H9 (cell line): ENCODE data around the gene MUTYH. TPM values are rescaled to one million over a fixed set of nuclear protein-coding genes. Genes with fewer than 3 reads are reported as not detected.

Source experiments
- DNase-seq: peaks from one replicate; pipeline ENCODE4 v3.0.0-alpha.2; 2017
- H2AFZ ChIP-seq: one replicate; pipeline ENCODE4 v1.6.1; 2013; ENCODE audit warnings: mild to moderate bottlenecking, low read length, control low read depth, moderate library complexity
- H2AK5ac ChIP-seq: 2 replicates; pipeline ENCODE4 v1.6.1; 2013; ENCODE audit warnings: low read length, control low read depth, mixed read lengths; ENCODE audit not compliant: insufficient read length
- H2BK120ac ChIP-seq: one replicate; pipeline ENCODE4 v1.6.1; 2013; ENCODE audit warnings: low read depth, mild to moderate bottlenecking, low read length, control low read depth, inconsistent platforms; ENCODE audit not compliant: poor library complexity, severe bottlenecking
- H2BK12ac ChIP-seq: 2 replicates; pipeline ENCODE4 v1.6.1; 2013; ENCODE audit warnings: low read length, control low read depth, mixed read lengths, low read depth; ENCODE audit not compliant: insufficient read length
- H2BK15ac ChIP-seq: 2 replicates; pipeline ENCODE4 v1.6.1; 2013; ENCODE audit warnings: low read depth, low read length, control low read depth
- H2BK20ac ChIP-seq: one replicate; pipeline ENCODE4 v1.6.1; 2013; ENCODE audit warnings: low read depth, mild to moderate bottlenecking, low read length, control low read depth, inconsistent platforms; ENCODE audit not compliant: poor library complexity, severe bottlenecking
- H2BK5ac ChIP-seq: 2 replicates; pipeline ENCODE4 v1.6.1; 2013; ENCODE audit warnings: low read length, control low read depth, mixed read lengths; ENCODE audit not compliant: insufficient read length
- H3K14ac ChIP-seq: 2 replicates; pipeline ENCODE4 v1.6.1; 2013; ENCODE audit warnings: low read length, control low read depth; ENCODE audit not compliant: insufficient read depth
- H3K18ac ChIP-seq: 2 replicates; pipeline ENCODE4 v1.6.1; 2013; ENCODE audit warnings: low read depth, mild to moderate bottlenecking, mixed read lengths, low read length, control low read depth; ENCODE audit not compliant: insufficient read length
- H3K23ac ChIP-seq: 2 replicates; pipeline ENCODE4 v1.6.1; 2013; ENCODE audit warnings: low read length, control low read depth, mixed read lengths, low read depth; ENCODE audit not compliant: insufficient read length
- H3K23me2 ChIP-seq: 2 replicates; pipeline ENCODE4 v1.6.1; 2013; ENCODE audit warnings: low read depth, mild to moderate bottlenecking, mixed read lengths, low read length, control low read depth; ENCODE audit not compliant: insufficient read length, poor library complexity, severe bottlenecking
- H3K27ac ChIP-seq: 2 replicates; pipeline ENCODE4 v1.5.1; 2013; ENCODE audit warnings: low read length, control low read depth, mixed read lengths, low read depth; ENCODE audit not compliant: insufficient read length
- H3K27me3 ChIP-seq: 2 replicates; pipeline ENCODE4 v1.6.1; 2013; ENCODE audit warnings: low read length, control low read depth, inconsistent platforms; ENCODE audit not compliant: insufficient read depth
- H3K4ac ChIP-seq: 2 replicates; pipeline ENCODE4 v1.6.1; 2013; ENCODE audit warnings: low read depth, mild to moderate bottlenecking, control low read depth, inconsistent platforms, low read length, moderate library complexity
- H3K4me1 ChIP-seq: 2 replicates; pipeline ENCODE4 v1.6.1; 2013; ENCODE audit warnings: low read length, control low read depth, inconsistent platforms; ENCODE audit not compliant: insufficient read depth
- H3K4me2 ChIP-seq: 2 replicates; pipeline ENCODE4 v1.6.1; 2013; ENCODE audit warnings: low read length, control low read depth, mixed read lengths; ENCODE audit not compliant: insufficient read length, insufficient read depth
- H3K56ac ChIP-seq: 2 replicates; pipeline ENCODE4 v1.6.1; 2013; ENCODE audit warnings: low read depth, mild to moderate bottlenecking, mixed read lengths, low read length, control low read depth; ENCODE audit not compliant: insufficient read length
- H3K79me1 ChIP-seq: 2 replicates; pipeline ENCODE4 v1.6.1; 2013; ENCODE audit warnings: low read depth, mild to moderate bottlenecking, moderate library complexity, low read length, control low read depth, inconsistent platforms; ENCODE audit not compliant: insufficient read depth, poor library complexity, severe bottlenecking
- H3K79me2 ChIP-seq: 2 replicates; pipeline ENCODE4 v1.6.1; 2013; ENCODE audit warnings: low read length, control low read depth, inconsistent platforms; ENCODE audit not compliant: insufficient read depth
- H3K9ac ChIP-seq: 2 replicates; pipeline ENCODE4 v1.6.1; 2013; ENCODE audit warnings: low read length, control low read depth, mixed read lengths; ENCODE audit not compliant: insufficient read length; ENCODE audit errors: extremely low read depth
- H3K9me3 ChIP-seq: one replicate; pipeline ENCODE4 v1.6.1; 2013; ENCODE audit warnings: low read depth, low read length, inconsistent platforms; ENCODE audit not compliant: control insufficient read depth
- H3T11ph ChIP-seq: one replicate; pipeline ENCODE4 v1.6.1; 2013; ENCODE audit warnings: mild to moderate bottlenecking, low read length, control low read depth, inconsistent platforms
- H4K20me1 ChIP-seq: one replicate; pipeline ENCODE4 v1.6.1; 2013; ENCODE audit not compliant: control insufficient read depth, insufficient read length, insufficient read depth
- H4K5ac ChIP-seq: 2 replicates; pipeline ENCODE4 v1.6.1; 2013; ENCODE audit warnings: low read depth, mild to moderate bottlenecking, mixed read lengths, low read length, control low read depth; ENCODE audit not compliant: insufficient read length
- H4K8ac ChIP-seq: replicated peaks from 2 replicates; pipeline ENCODE4 v1.6.1; 2013; ENCODE audit warnings: low read length, control low read depth, mixed read lengths, low read depth; ENCODE audit not compliant: insufficient read length
- H4K91ac ChIP-seq: 2 replicates; pipeline ENCODE4 v1.6.1; 2013; ENCODE audit warnings: low read depth, mild to moderate bottlenecking, moderate library complexity, mixed read lengths, low read length, control low read depth; ENCODE audit not compliant: insufficient read length
- H3K27ac Mint-ChIP-seq, 3 experiments: 2 replicates in 2 of 3; 3 replicates in 1 of 3; pipeline ENCODE4 v1.8.0; 2020 to 2021; ENCODE audit warnings: mixed read lengths in 3 of 3, mild to moderate bottlenecking in 1 of 3, moderate library complexity in 1 of 3
- H3K27me3 Mint-ChIP-seq: 2 replicates; pipeline ENCODE4 v1.8.0; 2021; ENCODE audit warnings: low read depth, mild to moderate bottlenecking, moderate library complexity, mixed read lengths
- H3K36me3 Mint-ChIP-seq, 3 experiments: 2 replicates in 2 of 3; 3 replicates in 1 of 3; pipeline ENCODE4 v1.8.0; 2020 to 2021; ENCODE audit warnings: low read depth in 3 of 3, mixed read lengths in 3 of 3; ENCODE audit not compliant: insufficient read depth in 1 of 3
- H3K4me1 Mint-ChIP-seq, 2 experiments: 2 replicates each; pipeline ENCODE4 v1.8.0; 2020; ENCODE audit warnings: mixed read lengths in 2 of 2
- H3K4me3 Mint-ChIP-seq, 2 experiments: 2 replicates in 1 of 2; 3 replicates in 1 of 2; pipeline ENCODE4 v1.8.0; 2020 to 2021; ENCODE audit warnings: mild to moderate bottlenecking in 2 of 2, mixed read lengths in 2 of 2, moderate library complexity in 1 of 2
- H3K9me3 Mint-ChIP-seq, 2 experiments: 2 replicates in 1 of 2; 3 replicates in 1 of 2; pipeline ENCODE4 v1.8.0; 2020; ENCODE audit warnings: mild to moderate bottlenecking in 2 of 2, mixed read lengths in 2 of 2, moderate library complexity in 1 of 2
- CTCF ChIP-seq: fragments of 200-600 bp; sonication (generic); conservative IDR thresholded peaks from 3 replicates; pipeline ENCODE4 v1.8.0; 2021; ENCODE audit warnings: antibody characterized with exemption, mild to moderate bottlenecking
- WGBS: extraction: QIAGEN DNeasy Blood & Tissue Kit; methylation state at CpG from one replicate; pipeline ENCODE4 v1.1.7; 2013; ENCODE audit warnings: missing lambda C conversion rate, low lambda C conversion rate, mixed read lengths; ENCODE audit not compliant: insufficient read length; ENCODE audit errors: extremely low coverage; 5-methylcytosine and 5-hydroxymethylcytosine counted together
- total RNA-seq: library from RNA; stranded (reverse); gene quantifications from 2 replicates; pipeline ENCODE4 v1.2.1, GENCODE V29; 2021

The MUTYH gene
- total RNA-seq, 1 experiment from 2014 or later = 52.6 TPM

DNA sequence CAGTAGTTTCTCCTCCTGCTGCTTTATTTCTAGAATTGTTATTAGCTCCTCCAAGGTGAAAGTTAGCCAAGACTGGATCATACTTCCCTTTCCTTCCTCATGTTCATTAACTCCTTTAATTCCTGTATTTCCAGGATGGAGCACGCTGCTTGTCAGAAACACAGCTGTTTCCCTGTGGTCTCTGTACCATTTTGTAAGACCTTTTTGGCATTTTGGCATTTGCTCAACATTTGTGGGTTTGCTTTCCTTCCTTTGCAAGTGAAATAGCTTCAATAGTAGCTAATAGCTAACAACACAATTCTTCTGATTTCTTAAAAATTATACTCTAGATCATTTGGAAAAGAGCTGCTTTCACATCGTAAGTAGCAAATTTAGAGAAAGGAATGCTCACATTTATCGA lies 57.9 kb downstream of the MUTYH start:
- Histone ChIP-seq H3K4me1 (no peaks in the 10 kb centered on the region), H2BK15ac (no peak overlapping the region), H3K56ac (no peak overlapping the region), H4K91ac (no peak overlapping the region), H3K9me3 (no peaks in the 10 kb centered on the region), H3K23me2 (no peaks in the 10 kb centered on the region), H3K79me2 (no peaks in the 10 kb centered on the region), H3T11ph (no peak overlapping the region), H3K14ac (no peak overlapping the region), H3K79me1 (no peaks in the 10 kb centered on the region), H3K23ac (no peak overlapping the region), H2BK20ac (no peak overlapping the region), H2AK5ac (no peak overlapping the region), H2AFZ (no peak overlapping the region), H3K27ac (no peak overlapping the region), H2BK5ac (no peak overlapping the region), H2BK12ac (no peak overlapping the region), H3K18ac (no peak overlapping the region), H3K4ac (no peak overlapping the region), H4K8ac (no peak overlapping the region), H3K9ac (no peak overlapping the region), H4K5ac (no peak overlapping the region), H3K27me3 (no peaks in the 10 kb centered on the region), H2BK120ac (no peak overlapping the region), H3K4me2 (no peak overlapping the region), H4K20me1 (no peaks in the 10 kb centered on the region)
- Mint-ChIP-seq H3K4me1 (no peaks in the 10 kb centered on the region), H3K4me3 (no peak overlapping the region), H3K36me3 (peaks cover 2 to 5% (median 5%) of the 10 kb centered on the region in 3 experiments; a peak in 5 of 7 replicates), H3K9me3 (peaks cover 27 to 34% of the 10 kb centered on the region in 2 experiments), H3K27ac (no peak overlapping the region), H3K27me3 (peaks cover 5% of the 10 kb centered on the region; the same call in 1 of the 2 replicates)
- no CpG with 5 or more reads among the region's 3 CpGs for WGBS
- DNase-seq = no peak
- no peak for TF ChIP-seq CTCF

Other genes starting within 250 kb of the MUTYH start
- gene ZSWIM5, start 133.8 kb downstream of the MUTYH start, total RNA-seq = 3.4 and 3.5 TPM in 2 replicates
- gene HPDL, start 13.5 kb downstream of the MUTYH start, total RNA-seq = 10.1 and 10.6 TPM in 2 replicates
- gene TOE1, start 270 bp downstream of the MUTYH start, total RNA-seq = 31.2 and 33.5 TPM in 2 replicates
- 6.2 and 7.2 TPM in 2 replicates for gene TESK2, start 150.7 kb upstream of the MUTYH start, total RNA-seq
- 1.4 and 2.4 TPM in 2 replicates for gene CCDC163, start 159.6 kb upstream of the MUTYH start, total RNA-seq
- 11.9 and 12.8 TPM in 2 replicates for gene MMACHC, start 159.9 kb upstream of the MUTYH start, total RNA-seq
- gene PRDX1, start 181.4 kb upstream of the MUTYH start, total RNA-seq = 1,003 and 1,011 TPM in 2 replicates
- 286 and 311 TPM in 2 replicates for gene AKR1A1, start 210.4 kb upstream of the MUTYH start, total RNA-seq
- 484 and 514 TPM in 2 replicates for gene NASP, start 243.6 kb upstream of the MUTYH start, total RNA-seq